ENCODE measurements around the gene AKIRIN1.

The AKIRIN1 gene

GRCh38 chr1:38991638-38992411, 749 bp downstream of the AKIRIN1 start:
- TF ChIP-seq GATA3 (IDR thresholded peaks at IDR 0.05; ENCODE audit: low read depth, low read length) (no peak), GATA2 (IDR thresholded peaks at IDR 0.05; ENCODE audit: low read depth, low read length) (no peak)

- TF ChIP-seq GATA2 (IDR thresholded peaks at IDR 0.05; ENCODE audit: low read depth, low read length), result no peak
These were observed 1.5 kb downstream of the AKIRIN1 start for GRCh38 chr1:38992412-38993111.

GRCh38 chr1:38994196-38994595, 3.1 kb downstream of the AKIRIN1 start:
- TF ChIP-seq GATA2 (IDR thresholded peaks at IDR 0.05; ENCODE audit: low read depth, low read length) (no peak), GATA3 (IDR thresholded peaks at IDR 0.05; ENCODE audit: low read depth, low read length) (no peak)

- TF ChIP-seq GATA2 (IDR thresholded peaks at IDR 0.05; ENCODE audit: low read depth, low read length) (no peak), GATA3 (IDR thresholded peaks at IDR 0.05; ENCODE audit: low read depth, low read length) (no peak)
These were observed 6.2 kb downstream of the AKIRIN1 start for GRCh38 chr1:38997034-38997900.

- TF ChIP-seq GATA2 (IDR thresholded peaks at IDR 0.05; ENCODE audit: low read depth, low read length) (no peak), GATA3 (IDR thresholded peaks at IDR 0.05; ENCODE audit: low read depth, low read length) (no peak)
These were observed 6.8 kb downstream of the AKIRIN1 start for GRCh38 chr1:38997901-38998190.

- TF ChIP-seq GATA2 (IDR thresholded peaks at IDR 0.05; ENCODE audit: low read depth, low read length) (no peak), GATA3 (IDR thresholded peaks at IDR 0.05; ENCODE audit: low read depth, low read length) (no peak)
These were observed 10.7 kb downstream of the AKIRIN1 start for GRCh38 chr1:39001516-39002421.

- no peak for TF ChIP-seq GATA2 (IDR thresholded peaks at IDR 0.05; ENCODE audit: low read depth, low read length)
- TF ChIP-seq GATA3 (IDR thresholded peaks at IDR 0.05; ENCODE audit: low read depth, low read length), result no peak
These were observed 12.2 kb downstream of the AKIRIN1 start for GRCh38 chr1:39003281-39003680.

- TF ChIP-seq GATA3 (IDR thresholded peaks at IDR 0.05; ENCODE audit: low read depth, low read length) (no peak), GATA2 (IDR thresholded peaks at IDR 0.05; ENCODE audit: low read depth, low read length) (no peak)
These were observed 12.7 kb downstream of the AKIRIN1 start for GRCh38 chr1:39003794-39004193.

GRCh38 chr1:39006287-39006686, 15.2 kb downstream of the AKIRIN1 start:
- TF ChIP-seq GATA3 (IDR thresholded peaks at IDR 0.05; ENCODE audit: low read depth, low read length), result no peak
- TF ChIP-seq GATA2 (IDR thresholded peaks at IDR 0.05; ENCODE audit: low read depth, low read length), result no peak

GRCh38 chr1:39006726-39007645, 15.9 kb downstream of the AKIRIN1 start:
- TF ChIP-seq GATA2 (IDR thresholded peaks at IDR 0.05; ENCODE audit: low read depth, low read length) (no peak), GATA3 (IDR thresholded peaks at IDR 0.05; ENCODE audit: low read depth, low read length) (no peak)

GRCh38 chr1:39016604-39017171, 25.6 kb downstream of the AKIRIN1 start:
- TF ChIP-seq GATA3 (IDR thresholded peaks at IDR 0.05; ENCODE audit: low read depth, low read length) (no peak), GATA2 (IDR thresholded peaks at IDR 0.05; ENCODE audit: low read depth, low read length) (no peak)

GRCh38 chr1:39017266-39017665, 26.2 kb downstream of the AKIRIN1 start:
- TF ChIP-seq GATA2 (IDR thresholded peaks at IDR 0.05; ENCODE audit: low read depth, low read length), result no peak
- no peak for TF ChIP-seq GATA3 (IDR thresholded peaks at IDR 0.05; ENCODE audit: low read depth, low read length)

Measured in SH-SY5Y (cell line).